HEK293 (cell line): ENCODE measurements around the gene ASTN2.

Experiments
- KLF16 ChIP-seq: fragments of 450-650 bp; formaldehyde crosslinking; IDR thresholded peaks from 2 replicates; pipeline ENCODE4 v1.5.1; 2017; ENCODE audit warnings: missing biosample characterization, missing genetic modification characterization
- SETDB1 ChIP-seq: IDR thresholded peaks from one replicate; pipeline ENCODE4 v1.6.1; 2017; ENCODE audit warnings: mild to moderate bottlenecking, low read length, moderate library complexity, mixed read lengths; ENCODE audit not compliant: insufficient read length
- ZBTB8A ChIP-seq: fragments of 450-650 bp; formaldehyde crosslinking; IDR thresholded peaks from 2 replicates; pipeline ENCODE4 v1.5.1; 2016; ENCODE audit warnings: missing biosample characterization, missing genetic modification characterization
- ZFP3 ChIP-seq: fragments of 450-650 bp; formaldehyde crosslinking; IDR thresholded peaks from 2 replicates; pipeline ENCODE4 v1.5.1; 2016; ENCODE audit warnings: low read depth, missing biosample characterization, missing genetic modification characterization
- ZNF121 ChIP-seq: fragments of 450-650 bp; formaldehyde crosslinking; IDR thresholded peaks from 2 replicates; pipeline ENCODE4 v1.5.1; 2016; ENCODE audit warnings: missing biosample characterization, missing genetic modification characterization
- ZNF2 ChIP-seq: fragments of 450-650 bp; formaldehyde crosslinking; IDR thresholded peaks from 2 replicates; pipeline ENCODE4 v1.5.1; 2016; ENCODE audit warnings: missing biosample characterization, missing genetic modification characterization
- ZNF558 ChIP-seq: fragments of 450-650 bp; formaldehyde crosslinking; IDR thresholded peaks from 2 replicates; pipeline ENCODE4 v1.5.1; 2016; ENCODE audit warnings: missing biosample characterization, missing genetic modification characterization
- TF ChIP-seq, protein P1 (sequence below): fragments of 450-650 bp; formaldehyde crosslinking; IDR thresholded peaks from 2 replicates; pipeline ENCODE4 v1.5.1; 2017; ENCODE audit warnings: missing biosample characterization, missing genetic modification characterization
- TF ChIP-seq, protein P2 (sequence below): fragments of 450-650 bp; formaldehyde crosslinking; IDR thresholded peaks from 2 replicates; pipeline ENCODE4 v1.5.1; 2016; ENCODE audit warnings: missing biosample characterization, missing genetic modification characterization
- TF ChIP-seq, protein P3 (sequence below): fragments of 450-650 bp; formaldehyde crosslinking; IDR thresholded peaks from 2 replicates; pipeline ENCODE4 v1.5.1; 2016; ENCODE audit warnings: missing biosample characterization, missing genetic modification characterization
- TF ChIP-seq, protein P4 (sequence below): fragments of 450-650 bp; formaldehyde crosslinking; IDR thresholded peaks from 2 replicates; pipeline ENCODE4 v1.5.1; 2016; ENCODE audit warnings: missing biosample characterization, missing genetic modification characterization, low read depth
- TF ChIP-seq, protein P5 (sequence below): fragments of 450-650 bp; formaldehyde crosslinking; IDR thresholded peaks from 2 replicates; pipeline ENCODE4 v1.5.1; 2016; ENCODE audit warnings: missing biosample characterization, missing genetic modification characterization

DNA sequence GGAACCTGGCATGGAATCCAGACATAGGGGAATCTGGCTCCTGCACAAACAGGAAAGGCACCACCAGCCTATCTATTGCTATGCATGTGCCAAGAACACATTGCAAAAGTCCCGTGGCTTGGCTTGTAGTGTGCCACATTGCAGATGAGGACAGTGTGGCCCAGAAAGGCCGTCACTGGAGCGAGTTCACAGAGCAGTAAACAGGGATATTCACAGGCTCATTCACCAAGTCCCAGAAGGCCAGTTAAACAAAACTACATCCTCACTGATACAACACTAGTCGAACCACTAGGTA is 767.4 kb downstream of the ASTN2 start:
- TF ChIP-seq, protein P1, sequence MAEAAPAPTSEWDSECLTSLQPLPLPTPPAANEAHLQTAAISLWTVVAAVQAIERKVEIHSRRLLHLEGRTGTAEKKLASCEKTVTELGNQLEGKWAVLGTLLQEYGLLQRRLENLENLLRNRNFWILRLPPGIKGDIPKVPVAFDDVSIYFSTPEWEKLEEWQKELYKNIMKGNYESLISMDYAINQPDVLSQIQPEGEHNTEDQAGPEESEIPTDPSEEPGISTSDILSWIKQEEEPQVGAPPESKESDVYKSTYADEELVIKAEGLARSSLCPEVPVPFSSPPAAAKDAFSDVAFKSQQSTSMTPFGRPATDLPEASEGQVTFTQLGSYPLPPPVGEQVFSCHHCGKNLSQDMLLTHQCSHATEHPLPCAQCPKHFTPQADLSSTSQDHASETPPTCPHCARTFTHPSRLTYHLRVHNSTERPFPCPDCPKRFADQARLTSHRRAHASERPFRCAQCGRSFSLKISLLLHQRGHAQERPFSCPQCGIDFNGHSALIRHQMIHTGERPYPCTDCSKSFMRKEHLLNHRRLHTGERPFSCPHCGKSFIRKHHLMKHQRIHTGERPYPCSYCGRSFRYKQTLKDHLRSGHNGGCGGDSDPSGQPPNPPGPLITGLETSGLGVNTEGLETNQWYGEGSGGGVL, result no peak
- no peak for TF ChIP-seq SETDB1
- no peak for TF ChIP-seq KLF16 (tag by site-specific recombination)
- TF ChIP-seq, protein P2, sequence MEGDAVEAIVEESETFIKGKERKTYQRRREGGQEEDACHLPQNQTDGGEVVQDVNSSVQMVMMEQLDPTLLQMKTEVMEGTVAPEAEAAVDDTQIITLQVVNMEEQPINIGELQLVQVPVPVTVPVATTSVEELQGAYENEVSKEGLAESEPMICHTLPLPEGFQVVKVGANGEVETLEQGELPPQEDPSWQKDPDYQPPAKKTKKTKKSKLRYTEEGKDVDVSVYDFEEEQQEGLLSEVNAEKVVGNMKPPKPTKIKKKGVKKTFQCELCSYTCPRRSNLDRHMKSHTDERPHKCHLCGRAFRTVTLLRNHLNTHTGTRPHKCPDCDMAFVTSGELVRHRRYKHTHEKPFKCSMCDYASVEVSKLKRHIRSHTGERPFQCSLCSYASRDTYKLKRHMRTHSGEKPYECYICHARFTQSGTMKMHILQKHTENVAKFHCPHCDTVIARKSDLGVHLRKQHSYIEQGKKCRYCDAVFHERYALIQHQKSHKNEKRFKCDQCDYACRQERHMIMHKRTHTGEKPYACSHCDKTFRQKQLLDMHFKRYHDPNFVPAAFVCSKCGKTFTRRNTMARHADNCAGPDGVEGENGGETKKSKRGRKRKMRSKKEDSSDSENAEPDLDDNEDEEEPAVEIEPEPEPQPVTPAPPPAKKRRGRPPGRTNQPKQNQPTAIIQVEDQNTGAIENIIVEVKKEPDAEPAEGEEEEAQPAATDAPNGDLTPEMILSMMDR (tag by site-specific recombination), result no peak
- TF ChIP-seq, protein P3, sequence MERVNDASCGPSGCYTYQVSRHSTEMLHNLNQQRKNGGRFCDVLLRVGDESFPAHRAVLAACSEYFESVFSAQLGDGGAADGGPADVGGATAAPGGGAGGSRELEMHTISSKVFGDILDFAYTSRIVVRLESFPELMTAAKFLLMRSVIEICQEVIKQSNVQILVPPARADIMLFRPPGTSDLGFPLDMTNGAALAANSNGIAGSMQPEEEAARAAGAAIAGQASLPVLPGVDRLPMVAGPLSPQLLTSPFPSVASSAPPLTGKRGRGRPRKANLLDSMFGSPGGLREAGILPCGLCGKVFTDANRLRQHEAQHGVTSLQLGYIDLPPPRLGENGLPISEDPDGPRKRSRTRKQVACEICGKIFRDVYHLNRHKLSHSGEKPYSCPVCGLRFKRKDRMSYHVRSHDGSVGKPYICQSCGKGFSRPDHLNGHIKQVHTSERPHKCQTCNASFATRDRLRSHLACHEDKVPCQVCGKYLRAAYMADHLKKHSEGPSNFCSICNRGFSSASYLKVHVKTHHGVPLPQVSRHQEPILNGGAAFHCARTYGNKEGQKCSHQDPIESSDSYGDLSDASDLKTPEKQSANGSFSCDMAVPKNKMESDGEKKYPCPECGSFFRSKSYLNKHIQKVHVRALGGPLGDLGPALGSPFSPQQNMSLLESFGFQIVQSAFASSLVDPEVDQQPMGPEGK (tag by site-specific recombination), result no peak
- no peak for TF ChIP-seq ZNF121 (tag by site-specific recombination)
- no peak for TF ChIP-seq ZBTB8A
- no peak for TF ChIP-seq ZFP3 (tag by site-specific recombination)
- TF ChIP-seq ZNF2 (tag by site-specific recombination), result no peak
- TF ChIP-seq, protein P4, sequence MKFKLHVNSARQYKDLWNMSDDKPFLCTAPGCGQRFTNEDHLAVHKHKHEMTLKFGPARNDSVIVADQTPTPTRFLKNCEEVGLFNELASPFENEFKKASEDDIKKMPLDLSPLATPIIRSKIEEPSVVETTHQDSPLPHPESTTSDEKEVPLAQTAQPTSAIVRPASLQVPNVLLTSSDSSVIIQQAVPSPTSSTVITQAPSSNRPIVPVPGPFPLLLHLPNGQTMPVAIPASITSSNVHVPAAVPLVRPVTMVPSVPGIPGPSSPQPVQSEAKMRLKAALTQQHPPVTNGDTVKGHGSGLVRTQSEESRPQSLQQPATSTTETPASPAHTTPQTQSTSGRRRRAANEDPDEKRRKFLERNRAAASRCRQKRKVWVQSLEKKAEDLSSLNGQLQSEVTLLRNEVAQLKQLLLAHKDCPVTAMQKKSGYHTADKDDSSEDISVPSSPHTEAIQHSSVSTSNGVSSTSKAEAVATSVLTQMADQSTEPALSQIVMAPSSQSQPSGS (tag by site-specific recombination), result no peak
- TF ChIP-seq ZNF558 (tag by site-specific recombination), result no peak
- TF ChIP-seq, protein P5, sequence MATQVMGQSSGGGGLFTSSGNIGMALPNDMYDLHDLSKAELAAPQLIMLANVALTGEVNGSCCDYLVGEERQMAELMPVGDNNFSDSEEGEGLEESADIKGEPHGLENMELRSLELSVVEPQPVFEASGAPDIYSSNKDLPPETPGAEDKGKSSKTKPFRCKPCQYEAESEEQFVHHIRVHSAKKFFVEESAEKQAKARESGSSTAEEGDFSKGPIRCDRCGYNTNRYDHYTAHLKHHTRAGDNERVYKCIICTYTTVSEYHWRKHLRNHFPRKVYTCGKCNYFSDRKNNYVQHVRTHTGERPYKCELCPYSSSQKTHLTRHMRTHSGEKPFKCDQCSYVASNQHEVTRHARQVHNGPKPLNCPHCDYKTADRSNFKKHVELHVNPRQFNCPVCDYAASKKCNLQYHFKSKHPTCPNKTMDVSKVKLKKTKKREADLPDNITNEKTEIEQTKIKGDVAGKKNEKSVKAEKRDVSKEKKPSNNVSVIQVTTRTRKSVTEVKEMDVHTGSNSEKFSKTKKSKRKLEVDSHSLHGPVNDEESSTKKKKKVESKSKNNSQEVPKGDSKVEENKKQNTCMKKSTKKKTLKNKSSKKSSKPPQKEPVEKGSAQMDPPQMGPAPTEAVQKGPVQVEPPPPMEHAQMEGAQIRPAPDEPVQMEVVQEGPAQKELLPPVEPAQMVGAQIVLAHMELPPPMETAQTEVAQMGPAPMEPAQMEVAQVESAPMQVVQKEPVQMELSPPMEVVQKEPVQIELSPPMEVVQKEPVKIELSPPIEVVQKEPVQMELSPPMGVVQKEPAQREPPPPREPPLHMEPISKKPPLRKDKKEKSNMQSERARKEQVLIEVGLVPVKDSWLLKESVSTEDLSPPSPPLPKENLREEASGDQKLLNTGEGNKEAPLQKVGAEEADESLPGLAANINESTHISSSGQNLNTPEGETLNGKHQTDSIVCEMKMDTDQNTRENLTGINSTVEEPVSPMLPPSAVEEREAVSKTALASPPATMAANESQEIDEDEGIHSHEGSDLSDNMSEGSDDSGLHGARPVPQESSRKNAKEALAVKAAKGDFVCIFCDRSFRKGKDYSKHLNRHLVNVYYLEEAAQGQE, result no peak
